MCF 10A (cell line): ENCODE data around the gene C1orf105. TPM values are rescaled to one million over a fixed set of nuclear protein-coding genes. Genes with fewer than 3 reads are reported as not detected.

Source experiments
- BruUV-seq: library from RNA; stranded (reverse); fragments of 400-500 nt; replicated peaks from 2 replicates; lab custom pipeline; 2021; lab: Mats Ljungman, UMichigan
- CTCF ChIA-PET: fragments of 300-600 bp; sonication (Branson Sonifier 250); formaldehyde crosslinking; extraction: SDS; loops from one replicate; lab custom pipeline; 2021; ENCODE audit warnings: antibody characterized with exemption, inconsistent platforms; lab: Yijun Ruan, JAX
- POLR2A ChIA-PET: fragments of 300-600, 350-650 bp; sonication (Branson Sonifier 250); formaldehyde crosslinking; extraction: SDS; loops from one replicate; lab custom pipeline; 2020; ENCODE audit warnings: antibody characterized with exemption, inconsistent platforms; lab: Yijun Ruan, JAX
- DNase-seq: peaks from one replicate; pipeline ENCODE4 v3.0.0-alpha.2; 2018; ENCODE audit not compliant: unreplicated experiment
- H3K27ac Mint-ChIP-seq: one replicate; pipeline ENCODE4 v1.8.0; 2022; ENCODE audit warnings: mild to moderate bottlenecking, low read depth, mixed read lengths; ENCODE audit not compliant: unreplicated experiment
- H3K27me3 Mint-ChIP-seq: one replicate; pipeline ENCODE4 v1.8.0; 2022; ENCODE audit warnings: mixed read lengths; ENCODE audit not compliant: insufficient read depth, unreplicated experiment
- H3K36me3 Mint-ChIP-seq: one replicate; pipeline ENCODE4 v1.8.0; 2022; ENCODE audit warnings: mild to moderate bottlenecking, moderate library complexity, mixed read lengths; ENCODE audit not compliant: insufficient read depth, unreplicated experiment
- H3K4me1 Mint-ChIP-seq: one replicate; pipeline ENCODE4 v1.8.0; 2022; ENCODE audit warnings: mixed read lengths; ENCODE audit not compliant: insufficient read depth, unreplicated experiment
- H3K4me3 Mint-ChIP-seq: one replicate; pipeline ENCODE4 v1.8.0; 2022; ENCODE audit warnings: mild to moderate bottlenecking, moderate library complexity, mixed read lengths; ENCODE audit not compliant: unreplicated experiment
- H3K9me3 Mint-ChIP-seq: one replicate; pipeline ENCODE4 v1.8.0; 2022; ENCODE audit warnings: mixed read lengths; ENCODE audit not compliant: unreplicated experiment
- CTCF ChIP-seq: fragments of 200-600 bp; IDR thresholded peaks from one replicate; pipeline ENCODE4 v1.8.0; 2022; ENCODE audit warnings: antibody characterized with exemption, mild to moderate bottlenecking; ENCODE audit not compliant: unreplicated experiment
- intact Hi-C: fragments of 100-400 bp; cut with micrococcal nuclease; formaldehyde crosslinking; loops from 2 replicates; pipeline ENCODE4 v1.14.1; 2022
- total RNA-seq: library from RNA; stranded (reverse); gene quantifications from 2 replicates; pipeline ENCODE4 v1.2.3, GENCODE V29; 2022

C1orf105 gene
- total RNA-seq, 1 experiment from 2014 or later, result not detected

- Mint-ChIP-seq H3K9me3 (no peaks in the 10 kb centered on the region), H3K27ac (no peak overlapping the region), H3K36me3 (no peaks in the 10 kb centered on the region), H3K4me3 (no peak overlapping the region), H3K27me3 (no peaks in the 10 kb centered on the region), H3K4me1 (peaks cover 17% of the 10 kb centered on the region)
- TF ChIP-seq CTCF, result no peak
- intact Hi-C loops, result no loop called here
- DNase-seq, result no peak
- no TSS peak for BruUV-seq
- ChIA-PET POLR2A (interaction anchor here (1.1 kb wide), 1 partner anchor 59 kb away, joined by 3 read pairs; no protein-coding TSS in a partner anchor), CTCF (interaction anchor here (0.6 to 1.2 kb wide), 2 partner anchors 21 to 325 kb away, joined by 3 read pairs; no protein-coding TSS in a partner anchor)
Observed at GRCh38 chr1:172471666-172472065, 51.2 kb downstream of the C1orf105 start.

GRCh38 chr1:172472495-172472894, 52.0 kb downstream of the C1orf105 start:
- BruUV-seq, result no TSS peak
- no peak for TF ChIP-seq CTCF
- POLR2A ChIA-PET, result interaction anchor here (1.1 kb wide), 3 partner anchors 12 to 60 kb away, joined by 3 to 4 read pairs (median 4); partner anchors contain the start of gene SUCO
- no peak for DNase-seq
- no peaks in the 10 kb centered on the region for H3K9me3 Mint-ChIP-seq
- no peaks in the 10 kb centered on the region for H3K27me3 Mint-ChIP-seq
- no peak overlapping the region for H3K27ac Mint-ChIP-seq
- H3K36me3 Mint-ChIP-seq, result no peaks in the 10 kb centered on the region
- H3K4me1 Mint-ChIP-seq, result peaks cover 20% of the 10 kb centered on the region
- CTCF ChIA-PET, result interaction anchor here (0.6 to 1.2 kb wide), 8 partner anchors 17 to 728 kb away, joined by 3 to 5 read pairs (median 3); no protein-coding TSS in a partner anchor
- intact Hi-C loops, result no loop called here
- no peak overlapping the region for H3K4me3 Mint-ChIP-seq

GRCh38 chr1:172473302-172473701, 52.8 kb downstream of the C1orf105 start:
- no peak for TF ChIP-seq CTCF
- intact Hi-C loops, result no loop called here
- ChIA-PET POLR2A (interaction anchor here (0.7 to 1.1 kb wide), 4 partner anchors 13 to 966 kb away, joined by 3 to 4 read pairs (median 4); partner anchors contain the start of gene SUCO), CTCF (interaction anchor here (0.6 to 1.5 kb wide), 7 partner anchors 17 to 271 kb away, joined by 3 to 5 read pairs (median 3); no protein-coding TSS in a partner anchor)
- Mint-ChIP-seq H3K4me3 (no peak overlapping the region), H3K27me3 (no peaks in the 10 kb centered on the region), H3K27ac (no peak overlapping the region), H3K36me3 (no peaks in the 10 kb centered on the region), H3K4me1 (peaks cover 25% of the 10 kb centered on the region), H3K9me3 (no peaks in the 10 kb centered on the region)
- no peak for DNase-seq
- BruUV-seq, result no TSS peak

- no peaks in the 10 kb centered on the region for H3K9me3 Mint-ChIP-seq
- CTCF ChIA-PET, result interaction anchor here (1.5 kb wide), 1 partner anchor 25 kb away, joined by 3 read pairs; no protein-coding TSS in a partner anchor
- H3K27me3 Mint-ChIP-seq, result no peaks in the 10 kb centered on the region
- no peak for TF ChIP-seq CTCF
- no peak for DNase-seq
- H3K4me1 Mint-ChIP-seq, result peaks cover 28% of the 10 kb centered on the region
- no TSS peak for BruUV-seq
- POLR2A ChIA-PET, result interaction anchor here (0.7 kb wide), 2 partner anchors 70 to 965 kb away, joined by 3 read pairs; no protein-coding TSS in a partner anchor
- H3K27ac Mint-ChIP-seq, result no peak overlapping the region
- H3K36me3 Mint-ChIP-seq, result no peaks in the 10 kb centered on the region
- no peak overlapping the region for H3K4me3 Mint-ChIP-seq
- intact Hi-C loops, result no loop called here
Observed at GRCh38 chr1:172473842-172474241, 53.4 kb downstream of the C1orf105 start.
